Mesothelial cell of epicardium (in vitro differentiated cells): ENCODE results near the gene OXSM. TPM values are rescaled to one million over a fixed set of nuclear protein-coding genes. Genes with fewer than 3 reads are reported as not detected.

Experiments used
- DNase-seq, 2 experiments: peaks; one replicate each; pipeline ENCODE4 v3.0.0; 2021; ENCODE audit warnings: low spot score in 2 of 2; ENCODE audit not compliant: unreplicated experiment in 2 of 2
- H3K27ac Mint-ChIP-seq: 2 replicates; pipeline ENCODE4 v1.8.0; 2021; ENCODE audit warnings: mixed read lengths
- H3K27me3 Mint-ChIP-seq: 2 replicates; pipeline ENCODE4 v1.8.0; 2021; ENCODE audit warnings: low read depth, mixed read lengths
- H3K36me3 Mint-ChIP-seq: 2 replicates; pipeline ENCODE4 v1.8.0; 2021; ENCODE audit warnings: mixed read lengths
- H3K4me1 Mint-ChIP-seq: 2 replicates; pipeline ENCODE4 v1.8.0; 2021; ENCODE audit warnings: mixed read lengths
- H3K4me3 Mint-ChIP-seq: 2 replicates; pipeline ENCODE4 v1.8.0; 2021; ENCODE audit warnings: mild to moderate bottlenecking, moderate library complexity, mixed read lengths
- H3K9me3 Mint-ChIP-seq: 2 replicates; pipeline ENCODE4 v1.8.0; 2021; ENCODE audit warnings: mixed read lengths
- total RNA-seq: library from RNA; stranded (reverse); gene quantifications from 3 replicates; pipeline ENCODE4 v1.2.1, GENCODE V29; 2021
- TF ChIP-seq, protein P1 (sequence below): fragments of 200-600 bp; sonication (generic); IDR thresholded peaks from one replicate; pipeline ENCODE4 v1.5.0; 2021; ENCODE audit warnings: antibody characterized with exemption; ENCODE audit not compliant: unreplicated experiment

OXSM gene
- total RNA-seq, 1 donor from 2014 or later, result 12.8 TPM

DNA sequence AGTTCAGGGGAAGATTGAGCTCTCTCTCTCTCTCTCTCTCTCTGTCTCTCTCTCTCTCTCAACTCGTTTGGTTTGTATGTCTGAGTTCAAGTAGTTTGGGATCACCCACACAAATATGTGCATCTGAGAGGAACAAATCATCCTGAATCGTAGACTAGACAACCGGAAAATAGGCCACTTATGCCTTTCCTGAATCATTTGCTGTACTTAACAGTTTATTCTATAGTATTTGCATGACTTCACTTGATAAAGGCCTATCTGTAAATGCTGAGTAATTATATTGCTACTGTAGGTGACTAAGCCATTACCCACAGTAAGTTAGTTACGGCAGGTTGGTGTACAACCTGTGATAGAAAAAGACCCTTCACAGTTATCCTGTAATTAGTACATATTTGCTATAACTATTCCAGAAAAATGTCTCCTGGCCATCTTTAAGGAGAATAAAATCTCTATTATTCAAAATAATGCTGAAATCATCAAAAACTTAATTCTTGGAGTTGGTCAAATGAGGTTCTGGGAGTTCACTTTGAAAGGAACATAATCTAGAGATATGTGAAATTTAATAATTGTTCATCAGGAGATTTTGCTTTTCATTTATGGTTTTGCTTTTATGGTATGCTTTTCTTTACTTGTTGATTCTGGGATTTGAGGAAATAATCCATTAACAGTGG lies 31.1 kb downstream of the OXSM start:
- Mint-ChIP-seq H3K27me3 (no peaks in the 10 kb centered on the region), H3K9me3 (peaks cover 5% of the 10 kb centered on the region), H3K4me3 (no peak overlapping the region), H3K27ac (peak overlapping the region; percentile 96), H3K4me1 (peaks cover 19% of the 10 kb centered on the region), H3K36me3 (peaks cover 3% of the 10 kb centered on the region)
- no peak for DNase-seq
- TF ChIP-seq, protein P1, sequence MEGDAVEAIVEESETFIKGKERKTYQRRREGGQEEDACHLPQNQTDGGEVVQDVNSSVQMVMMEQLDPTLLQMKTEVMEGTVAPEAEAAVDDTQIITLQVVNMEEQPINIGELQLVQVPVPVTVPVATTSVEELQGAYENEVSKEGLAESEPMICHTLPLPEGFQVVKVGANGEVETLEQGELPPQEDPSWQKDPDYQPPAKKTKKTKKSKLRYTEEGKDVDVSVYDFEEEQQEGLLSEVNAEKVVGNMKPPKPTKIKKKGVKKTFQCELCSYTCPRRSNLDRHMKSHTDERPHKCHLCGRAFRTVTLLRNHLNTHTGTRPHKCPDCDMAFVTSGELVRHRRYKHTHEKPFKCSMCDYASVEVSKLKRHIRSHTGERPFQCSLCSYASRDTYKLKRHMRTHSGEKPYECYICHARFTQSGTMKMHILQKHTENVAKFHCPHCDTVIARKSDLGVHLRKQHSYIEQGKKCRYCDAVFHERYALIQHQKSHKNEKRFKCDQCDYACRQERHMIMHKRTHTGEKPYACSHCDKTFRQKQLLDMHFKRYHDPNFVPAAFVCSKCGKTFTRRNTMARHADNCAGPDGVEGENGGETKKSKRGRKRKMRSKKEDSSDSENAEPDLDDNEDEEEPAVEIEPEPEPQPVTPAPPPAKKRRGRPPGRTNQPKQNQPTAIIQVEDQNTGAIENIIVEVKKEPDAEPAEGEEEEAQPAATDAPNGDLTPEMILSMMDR, result no peak

DNA sequence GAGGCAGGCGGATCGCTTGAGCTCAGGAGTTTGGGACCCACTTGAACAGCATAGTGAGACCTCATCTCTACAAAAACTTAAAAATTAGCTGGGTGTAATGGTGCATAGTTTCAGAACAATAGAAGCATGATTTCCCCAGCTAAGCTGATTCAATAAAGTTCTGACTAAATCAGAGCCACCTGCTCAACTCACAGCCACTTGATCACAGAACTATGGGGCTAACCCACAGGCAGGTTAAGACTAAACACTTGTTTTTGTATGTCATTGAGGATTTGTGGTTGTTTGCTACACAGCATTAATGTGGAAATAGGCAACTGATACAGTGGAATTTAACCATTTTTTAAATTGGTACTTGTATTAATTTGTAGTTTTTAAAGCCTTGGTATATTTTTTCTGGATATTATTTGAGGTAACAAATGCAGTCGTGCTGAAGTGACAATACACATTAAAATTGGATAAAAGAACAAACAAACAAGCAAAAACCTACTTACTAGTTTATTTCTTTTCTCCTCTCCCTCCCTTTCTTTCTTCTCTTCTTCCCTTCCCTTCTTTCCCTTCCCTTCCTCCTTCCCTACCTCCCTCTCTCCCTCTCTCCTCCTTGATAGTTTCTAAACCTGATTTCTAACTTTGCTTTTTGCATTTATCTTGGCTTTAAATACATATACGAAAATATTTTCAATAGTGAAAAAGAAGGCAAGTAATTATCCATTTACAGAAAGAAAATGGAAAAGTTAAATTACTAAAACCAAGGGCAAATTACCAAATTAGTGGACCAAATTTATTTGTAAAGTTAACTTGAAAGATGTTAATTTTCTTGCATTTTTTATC lies 32.1 kb downstream of the OXSM start:
- Mint-ChIP-seq H3K4me1 (peaks cover 12% of the 10 kb centered on the region), H3K9me3 (peaks cover 5% of the 10 kb centered on the region), H3K36me3 (peaks cover 3% of the 10 kb centered on the region), H3K27me3 (no peaks in the 10 kb centered on the region), H3K27ac (peak overlapping the region; percentile 48), H3K4me3 (no peak overlapping the region)
- TF ChIP-seq, protein P1, result no peak
- DNase-seq, result no peak

DNA sequence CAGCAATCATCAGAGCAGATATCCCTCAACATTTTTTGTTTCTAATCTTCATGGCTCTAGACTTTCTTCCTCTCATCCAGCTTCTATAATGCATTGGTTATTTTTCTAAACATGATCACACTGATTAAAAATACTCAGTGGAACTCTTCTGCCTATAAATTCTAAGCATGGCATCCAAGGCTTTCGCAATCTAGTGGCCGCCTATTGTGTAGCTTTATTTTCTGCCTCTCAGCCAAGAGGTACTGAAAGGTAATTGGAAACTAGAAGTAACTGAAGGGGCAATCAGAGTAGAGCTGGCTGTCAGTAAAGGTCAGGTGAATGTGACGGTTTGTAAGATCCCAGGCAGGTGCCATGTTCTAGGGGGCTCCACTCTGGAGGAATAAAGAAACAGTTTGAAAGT lies 33.4 kb downstream of the OXSM start:
- H3K27ac Mint-ChIP-seq, result no peak overlapping the region
- H3K4me3 Mint-ChIP-seq, result no peak overlapping the region
- no peak for DNase-seq
- TF ChIP-seq, protein P1, result no peak
- H3K27me3 Mint-ChIP-seq, result no peaks in the 10 kb centered on the region
- peaks cover 3% of the 10 kb centered on the region for H3K36me3 Mint-ChIP-seq
- peaks cover 12% of the 10 kb centered on the region for H3K4me1 Mint-ChIP-seq
- peaks cover 5% of the 10 kb centered on the region for H3K9me3 Mint-ChIP-seq

DNA sequence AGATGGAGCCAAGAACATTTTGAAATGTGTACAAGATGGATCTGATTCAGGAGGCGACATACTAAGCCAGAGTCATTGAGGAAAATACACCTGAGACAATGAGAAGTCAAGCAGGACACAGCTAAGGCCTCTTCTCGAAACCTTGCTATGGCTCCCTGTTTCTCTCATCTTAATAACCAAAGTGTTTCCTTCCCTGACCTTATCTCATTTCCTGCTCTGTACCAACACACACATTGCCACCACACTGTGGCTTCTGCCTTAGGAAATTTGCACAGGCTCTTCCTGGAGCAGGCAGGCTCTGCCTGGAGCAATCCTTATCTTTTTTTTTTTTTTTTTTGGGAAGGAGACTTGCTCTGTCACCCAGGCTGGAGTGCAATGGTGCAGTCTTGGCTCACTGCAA lies 36.6 kb downstream of the OXSM start:
- Mint-ChIP-seq H3K27me3 (no peaks in the 10 kb centered on the region), H3K4me1 (peaks cover 18% of the 10 kb centered on the region), H3K36me3 (peaks cover 7% of the 10 kb centered on the region), H3K4me3 (no peak overlapping the region), H3K27ac (no peak overlapping the region), H3K9me3 (peaks cover 18% of the 10 kb centered on the region)
- TF ChIP-seq, protein P1, result no peak
- DNase-seq, result no peak

DNA sequence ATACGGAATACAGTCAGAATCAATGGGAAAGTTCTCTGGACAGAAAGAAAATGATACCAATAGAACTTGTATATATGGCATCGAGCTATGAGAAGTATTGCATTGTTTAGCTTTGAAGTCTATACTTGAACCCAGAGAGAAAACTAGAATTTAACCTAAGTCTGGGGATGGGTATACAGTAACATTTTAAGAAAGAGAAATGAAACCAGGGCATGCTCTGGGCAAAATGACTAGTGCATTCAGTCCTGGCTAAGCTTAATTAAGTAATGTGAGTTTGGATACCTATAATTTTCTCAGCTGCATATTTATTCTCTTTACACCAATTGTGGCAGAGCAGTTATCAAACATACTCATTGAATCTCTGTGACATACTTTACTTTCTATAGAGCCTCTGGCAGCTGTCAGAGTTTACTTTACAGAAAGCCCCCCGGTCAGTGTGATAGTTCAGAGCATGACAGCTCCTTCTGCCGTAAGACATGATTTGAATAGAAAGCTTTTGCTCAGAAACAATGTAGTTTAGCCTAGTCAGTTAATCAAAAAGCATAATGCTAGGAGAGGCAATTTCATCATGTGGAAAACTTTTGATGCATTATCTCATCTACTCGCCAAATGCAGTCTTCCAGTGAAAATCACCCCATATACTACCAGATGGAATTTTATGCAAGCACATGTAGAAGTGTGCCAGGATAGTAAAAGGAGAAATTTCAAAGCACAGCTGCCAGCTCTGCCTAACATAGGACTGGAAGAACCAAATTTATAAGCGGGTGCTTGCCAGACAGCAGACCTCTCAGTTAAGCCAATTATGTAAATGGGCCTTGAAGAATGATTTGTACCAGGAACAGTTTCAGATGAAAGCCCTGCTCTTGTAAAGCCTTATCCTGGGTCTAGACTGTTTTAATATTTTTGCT lies 40.7 kb downstream of the OXSM start:
- H3K27ac Mint-ChIP-seq, result peak overlapping the region; percentile 13
- H3K27me3 Mint-ChIP-seq, result no peaks in the 10 kb centered on the region
- no peak for DNase-seq
- peaks cover 4% of the 10 kb centered on the region for H3K36me3 Mint-ChIP-seq
- no peak overlapping the region for H3K4me3 Mint-ChIP-seq
- TF ChIP-seq, protein P1, result no peak
- peaks cover 22% of the 10 kb centered on the region for H3K4me1 Mint-ChIP-seq
- H3K9me3 Mint-ChIP-seq, result peaks cover 13% of the 10 kb centered on the region
